ENCODE measurements around the gene DPP10. TPM values are rescaled to one million over a fixed set of nuclear protein-coding genes. Genes with fewer than 3 reads are reported as not detected.

Gene DPP10
- polyA plus RNA-seq, 4 donors: 11.5 to 24.1 (median 15.6) TPM

DNA sequence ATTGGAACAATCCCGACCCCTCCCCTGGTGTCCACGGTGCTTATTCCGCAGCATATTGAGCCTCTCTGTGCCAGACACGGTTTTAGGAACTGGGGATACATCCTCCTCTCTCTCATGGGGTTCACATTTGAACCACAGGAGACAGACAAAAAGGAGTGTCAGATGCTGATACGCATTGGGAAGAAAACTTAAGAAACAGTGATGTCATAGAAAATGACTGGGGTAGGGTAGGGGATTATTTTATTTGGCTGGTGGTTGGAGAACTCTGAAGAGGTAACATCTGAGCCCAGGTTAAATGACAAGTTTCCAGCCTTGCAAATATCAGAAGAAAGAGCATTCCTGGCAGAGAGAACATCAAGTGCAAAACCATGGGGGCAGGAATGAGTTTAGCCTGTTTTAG lies 344.5 kb downstream of the DPP10 start:
- DNase-seq (ENCODE audit: low read depth in 4 of 4, low spot score in 3 of 4): no peak

DNA sequence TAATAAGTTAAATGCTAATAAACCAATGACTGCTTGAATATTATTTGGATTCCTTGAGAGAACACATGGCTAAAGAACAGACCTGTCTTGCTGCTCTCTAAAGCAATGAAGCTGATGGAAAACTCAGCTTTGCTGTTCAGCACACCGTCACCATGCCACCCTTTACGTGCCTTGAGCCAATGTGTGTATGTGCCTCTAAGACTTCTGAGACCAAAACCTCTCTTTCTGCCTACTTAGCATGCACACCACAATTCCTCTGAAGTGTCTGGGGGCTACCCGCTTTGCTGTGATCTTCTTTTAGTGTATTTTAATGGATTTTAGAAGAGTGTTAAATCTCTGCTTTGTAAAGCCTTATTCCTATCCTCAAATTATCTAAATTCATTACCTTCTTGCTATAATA lies 345.0 kb downstream of the DPP10 start:
- DNase-seq (ENCODE audit: low read depth in 4 of 4, low spot score in 3 of 4): no peak

DNA sequence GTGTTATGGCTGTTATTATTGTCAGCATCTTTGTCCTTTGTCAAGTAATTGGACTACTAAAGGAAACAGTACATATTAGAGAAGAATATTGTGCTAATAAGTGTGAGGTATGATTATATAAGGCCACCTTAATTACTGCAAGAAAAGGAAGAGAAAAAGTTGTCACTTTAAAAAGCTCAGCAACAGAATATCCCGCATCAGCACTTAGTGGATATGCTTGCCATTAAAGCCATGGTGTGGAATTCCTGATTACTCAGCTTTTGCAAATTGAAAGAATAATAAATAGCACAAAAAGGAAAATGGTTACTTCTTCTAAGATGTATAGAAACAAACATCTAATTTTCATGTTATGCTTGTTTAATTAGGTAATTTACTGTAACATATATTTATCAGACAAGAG lies 347.5 kb downstream of the DPP10 start:
- no peak for DNase-seq (ENCODE audit: low read depth in 4 of 4, low spot score in 3 of 4)

DNA sequence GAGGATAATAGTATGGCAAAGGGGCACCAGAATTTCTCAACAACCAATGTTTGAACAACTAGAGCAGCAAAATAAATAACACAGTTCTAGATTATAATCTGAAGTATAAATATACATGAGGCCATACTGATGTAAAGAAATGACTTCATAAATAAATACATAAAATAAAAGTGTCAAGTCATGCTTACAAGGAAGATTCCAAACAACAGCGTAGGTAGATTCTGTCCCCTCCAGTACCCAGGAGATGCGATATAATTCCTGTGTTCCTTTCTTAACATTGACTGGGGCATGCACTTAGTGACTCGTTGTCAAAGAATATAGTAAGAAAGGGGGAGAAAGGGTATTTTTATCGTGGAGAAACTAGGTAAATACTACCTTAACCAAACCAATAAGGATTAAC lies 355.1 kb downstream of the DPP10 start:
- no peak for DNase-seq (ENCODE audit: low read depth in 4 of 4, low spot score in 3 of 4)

DNA sequence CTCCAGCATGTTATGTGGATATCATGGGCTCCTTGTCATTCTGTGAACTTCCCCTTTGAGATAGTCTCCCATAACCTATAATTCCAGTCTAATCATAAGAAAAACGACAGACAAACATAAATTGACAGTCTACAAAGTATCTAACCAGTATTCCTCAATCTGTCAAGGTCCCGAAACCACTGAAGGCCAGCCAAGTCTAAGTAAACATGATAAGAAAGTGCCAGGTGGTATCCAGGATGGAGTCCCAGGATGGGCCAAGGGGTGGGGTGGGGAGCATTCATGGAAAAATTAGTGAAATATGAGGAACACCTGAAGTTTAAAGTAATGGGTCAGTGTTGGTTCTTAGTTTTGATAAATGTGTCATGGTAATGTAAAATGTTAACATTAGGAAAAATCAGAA lies 355.5 kb downstream of the DPP10 start:
- no peak for DNase-seq (ENCODE audit: low read depth in 4 of 4, low spot score in 3 of 4)

DNA sequence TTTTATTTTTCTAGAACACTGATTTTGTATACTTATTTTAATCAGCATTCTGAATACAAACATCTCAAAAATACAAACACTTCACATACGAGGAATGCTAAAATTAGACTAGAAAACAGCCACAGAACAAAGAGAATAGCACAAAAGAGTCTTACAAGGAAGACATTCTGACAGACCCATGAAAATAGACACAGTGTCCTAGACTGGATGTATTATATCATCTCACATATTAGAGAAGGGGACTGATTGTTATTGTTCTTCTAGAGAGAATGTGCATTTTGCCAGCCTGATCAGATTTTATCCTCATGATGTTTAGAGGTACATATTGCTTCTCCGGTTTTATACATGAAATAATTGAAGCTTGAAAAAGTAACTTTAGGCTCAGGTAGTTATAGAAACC lies 357.9 kb downstream of the DPP10 start:
- DNase-seq (ENCODE audit: low read depth in 4 of 4, low spot score in 3 of 4): no peak

DNA sequence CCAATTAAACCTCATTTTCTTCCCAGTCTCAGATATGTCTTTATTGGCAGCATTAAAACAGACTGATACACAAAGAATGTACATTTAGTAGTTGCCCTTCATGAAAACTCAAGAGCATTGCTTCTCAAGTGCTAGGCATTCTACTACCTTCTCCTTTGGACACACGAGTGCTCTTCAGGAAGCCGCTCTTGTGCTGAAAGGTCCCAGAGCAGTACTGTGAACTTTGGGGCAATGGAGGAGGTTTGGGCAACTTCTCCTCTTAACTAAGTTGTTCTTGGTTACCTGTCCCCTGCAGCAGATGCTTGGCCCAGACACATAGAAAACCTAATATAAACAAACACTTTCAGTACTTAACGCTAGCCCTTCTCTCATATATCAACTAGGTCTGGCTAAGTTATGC lies 362.8 kb downstream of the DPP10 start:
- DNase-seq (ENCODE audit: low read depth in 4 of 4, low spot score in 3 of 4): no peak

DNA sequence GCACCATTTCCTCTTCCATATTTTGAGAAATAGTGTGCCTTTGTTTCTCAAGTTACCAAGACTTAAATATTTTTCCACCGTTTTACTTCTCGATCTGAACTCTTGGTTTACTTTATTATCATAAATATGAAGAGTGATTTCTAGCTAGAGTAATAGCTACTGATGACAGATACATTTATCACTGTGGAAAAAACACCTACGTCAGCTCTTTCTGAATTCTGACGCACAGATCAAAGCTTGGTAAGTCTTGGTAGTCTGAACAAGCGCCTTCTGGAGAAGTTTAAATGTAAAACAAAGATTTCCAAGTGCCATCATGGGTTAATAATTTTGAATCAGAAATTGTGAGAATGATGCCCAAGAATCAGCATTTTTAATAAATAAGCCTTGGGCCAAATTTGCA lies 367.7 kb downstream of the DPP10 start:
- DNase-seq (ENCODE audit: low read depth in 4 of 4, low spot score in 3 of 4): no peak

DNA sequence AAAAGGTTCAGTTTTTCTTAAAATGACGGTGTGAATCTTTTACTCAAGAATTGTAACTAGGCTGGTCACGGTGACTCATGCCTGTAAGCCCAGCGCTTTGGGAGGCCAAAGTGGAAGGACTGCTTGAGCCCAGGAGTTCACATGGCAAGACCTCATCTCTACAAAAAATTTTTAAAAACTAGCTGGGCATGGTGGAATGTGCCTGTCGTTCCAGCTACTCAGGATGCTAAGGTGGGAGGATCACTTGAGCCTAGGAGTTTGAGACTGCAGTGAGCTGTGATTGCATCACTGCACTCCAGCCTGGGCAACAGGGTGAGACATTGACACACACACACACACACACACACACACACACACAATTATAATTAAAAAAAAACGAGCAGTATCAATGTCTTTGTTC lies 369.8 kb downstream of the DPP10 start:
- DNase-seq (ENCODE audit: low read depth in 4 of 4, low spot score in 3 of 4): no peak

DNA sequence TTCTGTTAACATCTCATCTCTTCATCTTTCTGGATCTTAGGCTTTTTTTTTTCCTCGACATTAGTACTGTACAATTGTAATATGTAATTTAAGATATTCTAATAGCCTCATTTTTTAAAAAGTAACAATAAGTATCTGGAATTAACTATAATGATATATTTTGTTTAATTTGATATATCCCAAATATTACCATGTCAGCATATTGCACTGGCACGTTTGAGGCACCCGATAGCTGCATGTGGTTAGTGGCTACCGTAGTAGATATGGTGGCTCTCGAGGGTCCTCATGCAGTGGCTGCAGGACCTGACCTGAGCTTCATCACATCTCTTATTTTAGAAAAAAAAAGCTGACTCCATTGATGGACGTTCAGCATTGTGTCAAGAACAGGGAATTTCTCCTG lies 371.9 kb downstream of the DPP10 start:
- DNase-seq (ENCODE audit: low read depth in 4 of 4, low spot score in 3 of 4): no peak

DNA sequence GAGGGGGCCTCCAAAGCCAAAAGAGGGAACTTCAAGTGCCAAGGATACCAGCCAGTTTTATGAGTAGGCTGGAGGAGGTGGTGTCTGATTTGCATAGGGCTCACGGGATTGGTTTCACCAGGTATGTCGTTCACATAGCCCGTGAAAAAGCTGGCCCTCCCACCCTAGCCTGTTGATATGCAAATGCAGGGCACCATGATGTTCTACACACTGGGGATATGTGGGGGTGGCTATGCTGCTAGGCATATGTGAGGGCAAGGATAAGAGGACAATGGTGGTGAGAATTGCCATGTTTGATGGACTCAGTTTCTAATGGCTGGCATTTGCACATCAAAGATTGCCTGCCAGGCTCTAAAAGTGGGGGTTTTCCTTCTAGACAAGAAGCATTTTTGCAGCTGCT lies 378.6 kb downstream of the DPP10 start:
- no peak for DNase-seq (ENCODE audit: low read depth in 4 of 4, low spot score in 3 of 4)

DNA sequence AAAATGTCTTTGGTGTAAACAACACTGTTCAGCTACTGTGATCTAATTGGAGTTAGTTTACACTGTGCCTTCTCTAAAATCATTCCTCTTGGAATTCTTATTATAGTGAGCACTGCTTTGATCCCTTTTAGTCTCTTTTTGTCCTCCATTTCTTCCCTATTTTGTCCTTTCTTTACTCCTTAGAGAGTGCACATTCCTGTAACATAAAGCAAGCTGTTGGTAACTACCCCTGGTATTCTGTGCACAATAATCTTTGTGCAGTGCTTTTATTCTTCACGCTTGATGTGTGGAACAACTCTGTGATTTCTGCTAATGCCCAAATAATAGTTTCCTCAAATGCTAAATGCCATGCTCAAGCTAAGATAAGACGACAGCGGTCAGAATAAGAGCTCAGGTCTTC lies 401.5 kb downstream of the DPP10 start:
- DNase-seq (ENCODE audit: low read depth in 4 of 4, low spot score in 3 of 4): no peak

DNA sequence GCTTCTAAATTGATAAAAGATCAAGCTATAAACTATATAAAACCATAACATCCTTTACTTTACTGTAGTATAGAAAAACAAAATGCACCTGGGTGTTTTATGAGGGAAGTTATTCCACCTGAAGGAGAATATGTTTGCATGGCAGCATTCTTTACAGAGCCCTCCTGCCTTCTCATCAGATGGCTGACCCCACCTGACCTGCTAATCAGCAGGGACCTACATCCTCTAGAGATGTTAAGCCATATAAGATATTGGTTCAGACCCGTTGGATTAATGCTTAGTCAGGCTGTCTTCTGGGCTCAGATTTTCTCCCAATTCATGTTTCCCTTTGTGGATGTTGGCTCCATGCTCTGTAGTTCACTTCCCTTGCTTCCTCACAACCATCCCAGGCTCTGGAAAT lies 414.8 kb downstream of the DPP10 start:
- no peak for DNase-seq (ENCODE audit: low read depth in 4 of 4, low spot score in 3 of 4)

DNA sequence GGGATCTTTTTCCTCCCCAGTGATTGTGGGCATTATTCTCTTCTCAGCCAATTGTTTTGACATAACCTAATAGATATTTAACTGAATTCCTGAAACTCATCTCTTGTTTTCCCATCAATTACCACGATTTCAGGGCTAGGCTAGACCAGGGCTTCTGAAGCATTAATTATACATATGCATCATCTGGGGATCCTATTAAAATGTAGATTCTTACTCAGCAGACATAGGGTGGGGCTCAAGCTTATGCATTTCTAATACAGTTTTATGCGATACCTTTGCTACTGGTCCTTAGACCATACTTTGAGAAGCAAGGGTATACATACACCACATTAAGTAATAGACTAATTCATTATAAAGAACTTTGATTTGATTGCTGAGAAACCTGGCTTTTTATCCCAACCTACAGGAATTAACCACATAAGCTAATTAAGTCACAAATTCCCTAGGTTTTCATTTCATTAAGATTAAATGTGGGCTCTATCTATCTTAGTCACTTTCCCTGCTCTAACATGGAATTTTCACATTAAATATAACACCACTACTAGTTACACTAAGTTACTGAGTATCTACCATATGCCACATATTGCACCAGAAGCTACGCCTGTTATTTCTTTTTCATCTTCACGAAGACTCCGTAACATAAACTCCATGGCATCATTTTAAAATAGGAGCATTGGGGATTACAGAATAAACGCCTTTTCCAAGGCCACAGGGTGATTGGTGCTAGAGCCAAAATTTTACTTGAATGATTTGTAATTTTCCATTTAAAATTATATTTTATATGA lies 417.5 kb downstream of the DPP10 start:
- DNase-seq (ENCODE audit: low read depth in 4 of 4, low spot score in 3 of 4): no peak

DNA sequence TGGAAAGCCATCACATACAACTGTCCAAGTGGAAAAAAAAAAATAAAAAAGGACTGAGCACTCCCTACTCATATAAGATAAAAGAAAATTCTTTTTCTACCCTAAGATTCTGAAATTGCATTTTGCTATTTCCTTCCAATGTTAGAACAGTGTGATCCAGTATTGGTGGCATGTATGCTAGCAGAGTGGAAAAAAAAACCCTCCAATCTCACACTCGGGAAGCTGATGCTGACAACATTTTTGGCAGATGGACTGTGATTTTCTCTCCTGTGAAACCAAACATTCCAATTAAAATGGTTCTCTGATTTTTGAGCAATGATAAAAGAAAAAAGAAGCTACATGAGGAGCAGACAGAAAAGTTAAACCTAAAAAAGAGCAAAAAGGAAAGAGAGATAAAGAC lies 419.8 kb downstream of the DPP10 start:
- DNase-seq (ENCODE audit: low read depth in 4 of 4, low spot score in 3 of 4): no peak

DNA sequence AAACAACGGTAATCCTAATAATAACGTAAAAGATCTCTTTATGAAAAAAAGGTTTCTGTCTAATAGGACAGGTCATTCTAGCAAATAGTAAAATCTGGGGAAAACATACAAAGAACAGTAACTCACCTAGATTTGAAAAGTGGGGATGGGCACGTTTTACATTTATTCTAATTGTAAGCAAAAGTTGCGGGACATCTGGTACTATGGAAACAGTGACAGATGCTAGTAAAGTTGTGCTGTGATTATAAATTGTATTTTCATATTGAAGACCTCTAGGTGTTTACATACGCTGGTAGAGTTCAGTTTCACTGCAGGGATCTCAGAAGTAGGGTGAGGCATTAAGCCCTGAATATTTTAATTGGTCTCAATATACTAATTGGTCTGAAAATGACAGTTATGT lies 422.5 kb downstream of the DPP10 start:
- DNase-seq (ENCODE audit: low read depth in 4 of 4, low spot score in 3 of 4): no peak

DNA sequence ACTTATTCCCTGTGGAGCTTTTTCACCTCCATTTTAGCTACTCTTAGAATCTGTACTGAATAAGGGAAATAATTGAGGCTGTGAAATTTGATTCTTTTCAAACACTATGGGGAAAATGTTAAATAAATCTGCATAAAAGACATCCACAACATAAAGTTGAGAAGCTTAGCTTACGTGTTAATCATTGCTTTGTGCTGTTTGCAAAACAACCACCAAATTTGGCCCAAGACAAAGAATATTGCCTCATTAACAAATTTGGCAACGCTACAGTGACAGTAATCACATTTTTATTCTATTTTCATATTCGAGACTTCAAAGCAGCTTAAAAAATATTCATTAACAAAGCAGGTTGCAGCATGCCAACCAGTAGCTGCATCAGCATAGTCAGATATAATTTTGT lies 437.6 kb downstream of the DPP10 start:
- no peak for DNase-seq (ENCODE audit: low read depth in 4 of 4, low spot score in 3 of 4)

DNA sequence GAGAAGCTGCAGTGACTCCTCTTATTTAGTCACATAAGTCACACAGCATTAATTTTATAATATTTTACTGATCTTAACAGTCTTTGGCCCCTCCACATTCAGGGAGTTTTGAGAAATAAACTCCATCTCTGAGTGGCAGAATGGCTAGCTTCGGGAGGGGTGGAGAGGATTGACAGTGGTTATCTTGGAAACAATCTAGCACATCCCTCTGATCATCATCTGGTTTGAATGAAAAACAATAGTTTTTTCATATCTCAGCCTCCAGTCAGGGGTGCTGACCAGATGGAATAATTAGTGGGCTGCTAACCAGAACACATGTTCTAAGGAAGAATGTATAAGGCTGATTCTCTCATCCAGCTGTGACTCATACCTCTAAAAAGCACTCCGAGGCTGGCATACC lies 477.5 kb downstream of the DPP10 start:
- DNase-seq (ENCODE audit: low read depth in 4 of 4, low spot score in 3 of 4): no peak

DNA sequence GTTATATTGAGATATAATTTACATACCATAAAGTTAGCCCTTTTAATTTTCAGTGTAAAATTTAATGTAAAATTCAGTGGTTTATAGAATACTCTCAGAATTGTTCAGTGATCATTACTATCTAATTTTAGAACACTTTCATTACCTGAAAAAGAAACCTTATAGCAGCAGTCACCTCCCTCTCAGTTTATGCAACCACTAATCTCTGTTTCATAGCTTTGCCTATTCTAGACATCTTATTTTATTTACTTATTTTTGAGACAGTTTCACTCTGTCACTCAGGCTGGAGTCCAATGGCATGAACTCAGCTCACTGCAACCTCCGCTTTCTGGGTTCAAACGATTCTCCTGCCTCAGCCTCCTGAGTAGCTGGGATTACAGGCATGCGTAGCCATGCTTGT lies 479.6 kb downstream of the DPP10 start:
- no peak for DNase-seq (ENCODE audit: low read depth in 4 of 4, low spot score in 3 of 4)

DNA sequence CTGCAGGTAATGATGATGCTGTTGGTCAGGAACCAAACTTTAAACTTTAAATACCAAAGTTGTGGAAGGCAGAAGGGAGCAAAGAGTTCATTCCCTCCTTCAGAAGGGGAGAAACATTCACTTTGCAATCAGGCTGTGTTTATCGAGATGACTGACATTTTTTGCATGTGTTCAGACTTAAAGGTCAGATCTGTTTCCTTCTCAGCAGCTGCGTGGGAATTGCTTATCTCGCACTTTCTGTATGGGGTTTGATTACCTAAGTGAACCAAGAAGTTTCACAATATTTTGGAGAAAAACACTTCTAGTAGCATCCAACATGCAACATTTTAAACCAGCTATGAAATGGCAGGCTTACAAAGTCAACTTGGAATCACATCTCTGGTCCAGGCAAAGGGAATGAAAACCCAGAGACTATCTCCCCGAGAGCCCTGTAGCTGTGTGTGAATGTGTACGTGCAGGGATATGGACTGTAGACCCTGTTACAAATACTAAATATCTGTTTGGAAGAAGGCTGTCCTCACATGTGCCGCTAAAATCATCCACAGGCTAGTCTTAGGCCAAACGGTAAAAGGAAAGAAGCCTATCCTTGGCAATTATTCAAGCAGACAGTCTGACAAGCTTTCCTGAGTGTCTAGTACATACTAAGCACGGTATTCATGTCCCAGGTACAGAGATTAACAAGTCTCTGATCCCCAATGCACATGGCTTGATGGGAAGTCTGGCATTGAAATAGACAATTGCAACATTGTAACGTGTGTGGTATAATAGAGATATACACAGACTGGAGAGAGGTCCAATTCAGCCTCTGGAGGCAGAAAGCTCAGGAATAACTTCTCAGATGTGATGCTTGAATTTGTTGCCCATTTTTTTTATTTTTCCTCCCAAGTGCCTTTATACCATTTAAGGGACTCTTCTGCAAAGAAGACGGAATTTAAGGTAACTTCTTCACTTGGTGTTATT lies 483.1 kb downstream of the DPP10 start:
- no peak for DNase-seq (ENCODE audit: low read depth in 4 of 4, low spot score in 3 of 4)

DNA sequence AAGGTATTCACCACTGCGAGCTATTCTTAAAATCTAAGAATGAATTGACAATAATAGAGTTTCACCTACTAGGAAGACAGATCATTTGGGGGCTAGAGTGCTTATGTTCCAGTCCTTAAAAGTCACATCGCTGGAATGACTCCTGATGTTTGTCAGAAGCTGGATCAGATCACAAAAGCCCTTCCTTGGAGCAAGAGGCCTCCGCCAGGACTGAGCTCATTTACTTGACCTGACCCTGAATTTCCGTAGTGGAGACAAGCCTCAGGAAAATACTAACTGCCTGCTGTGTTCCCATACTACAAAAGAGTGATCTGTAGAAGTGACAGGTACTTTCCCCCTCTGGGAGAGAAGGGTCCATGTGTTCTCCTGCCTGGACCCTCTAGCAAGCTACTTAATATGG lies 483.9 kb downstream of the DPP10 start:
- no peak for DNase-seq (ENCODE audit: low read depth in 4 of 4, low spot score in 3 of 4)

DNA sequence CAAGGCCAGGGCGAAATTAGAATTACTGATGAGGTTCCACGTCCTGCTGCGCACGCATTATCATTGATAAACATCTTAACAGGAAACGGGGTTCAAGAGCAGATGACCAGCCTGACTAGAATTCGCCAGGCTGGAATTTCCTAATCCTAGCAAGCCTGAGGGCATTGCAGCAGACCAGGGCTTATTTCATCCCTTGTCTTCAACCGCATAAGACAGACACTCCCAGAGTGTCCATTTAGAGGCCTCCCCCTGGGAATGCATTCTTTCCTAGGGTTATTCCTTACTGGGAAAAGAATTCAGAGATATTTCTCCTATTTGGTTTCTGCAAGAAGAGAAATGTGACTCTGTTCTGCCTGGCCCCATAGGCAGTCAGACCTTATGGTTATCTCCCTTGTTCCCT lies 486.8 kb downstream of the DPP10 start:
- DNase-seq (ENCODE audit: low read depth in 4 of 4, low spot score in 3 of 4): no peak
